DND-41 (cell line): ENCODE results near the gene ARHGAP45.

Source experiments
- ATAC-seq: fragments of 200-7000 bp; cut with Tn5 transposase; 3 replicates; pipeline ENCODE4 v1.9.1; 2021; ENCODE audit warnings: low read depth; ENCODE audit not compliant: insufficient read depth
- DNase-seq: peaks from one replicate; pipeline ENCODE4 v3.0.0-alpha.2; 2020
- H2AFZ ChIP-seq: 2 replicates; pipeline ENCODE4 v1.6.0; 2012; ENCODE audit warnings: low read depth, low read length
- H3K27ac ChIP-seq: 2 replicates; pipeline ENCODE4 v1.5.1; 2012; ENCODE audit warnings: low read length, inconsistent platforms
- H3K27me3 ChIP-seq: fragments of 200-600 bp; sonication (generic); 2 replicates; pipeline ENCODE4 v1.6.0; 2012; ENCODE audit warnings: low read length, mild to moderate bottlenecking, inconsistent platforms; ENCODE audit not compliant: insufficient read depth, poor library complexity
- H3K36me3 ChIP-seq: 2 replicates; pipeline ENCODE4 v1.5.1; 2012; ENCODE audit warnings: low read length, inconsistent platforms; ENCODE audit not compliant: insufficient read depth
- H3K4me1 ChIP-seq: 2 replicates; pipeline ENCODE4 v1.5.1; 2012; ENCODE audit warnings: mild to moderate bottlenecking, low read length; ENCODE audit not compliant: insufficient read depth
- H3K4me2 ChIP-seq: 2 replicates; pipeline ENCODE4 v1.6.0; 2012; ENCODE audit warnings: mild to moderate bottlenecking, moderate library complexity, low read length, inconsistent platforms; ENCODE audit not compliant: insufficient read depth
- H3K4me3 ChIP-seq, 2 experiments: fragments of 200-600 bp in 1 of 2; shearing (Covaris generic) in 1 of 2; 2 replicates each; pipeline ENCODE4 v1.5.1; 2012 to 2016; ENCODE audit warnings: inconsistent platforms in 2 of 2, low read length in 2 of 2, mild to moderate bottlenecking in 2 of 2, low read depth in 1 of 2, moderate library complexity in 1 of 2
- H3K79me2 ChIP-seq: 2 replicates; pipeline ENCODE4 v1.6.0; 2012; ENCODE audit warnings: low read length, inconsistent platforms; ENCODE audit not compliant: insufficient read depth
- H3K9ac ChIP-seq: 2 replicates; pipeline ENCODE4 v1.6.0; 2012; ENCODE audit warnings: low read depth, mild to moderate bottlenecking, inconsistent platforms, low read length, moderate library complexity
- H3K9me3 ChIP-seq: 2 replicates; pipeline ENCODE4 v1.5.1; 2012; ENCODE audit warnings: low read length, moderate library complexity, mild to moderate bottlenecking, inconsistent platforms; ENCODE audit not compliant: insufficient read depth, severe bottlenecking
- H4K20me1 ChIP-seq: 2 replicates; pipeline ENCODE4 v1.6.0; 2012; ENCODE audit warnings: low read length; ENCODE audit not compliant: insufficient read depth
- EZH2 ChIP-seq: IDR thresholded peaks from 3 replicates; pipeline ENCODE4 v1.6.1; 2012; ENCODE audit warnings: borderline replicate concordance, low read depth, mild to moderate bottlenecking, moderate library complexity, low read length, inconsistent platforms; ENCODE audit not compliant: severe bottlenecking
- TF ChIP-seq, protein P1 (sequence below): IDR thresholded peaks from 2 replicates; pipeline ENCODE4 v1.5.1; 2012; ENCODE audit warnings: borderline replicate concordance, low read length, moderate library complexity, mild to moderate bottlenecking; ENCODE audit not compliant: poor library complexity, severe bottlenecking; ENCODE audit errors: extremely low read depth

The ARHGAP45 gene

DNA sequence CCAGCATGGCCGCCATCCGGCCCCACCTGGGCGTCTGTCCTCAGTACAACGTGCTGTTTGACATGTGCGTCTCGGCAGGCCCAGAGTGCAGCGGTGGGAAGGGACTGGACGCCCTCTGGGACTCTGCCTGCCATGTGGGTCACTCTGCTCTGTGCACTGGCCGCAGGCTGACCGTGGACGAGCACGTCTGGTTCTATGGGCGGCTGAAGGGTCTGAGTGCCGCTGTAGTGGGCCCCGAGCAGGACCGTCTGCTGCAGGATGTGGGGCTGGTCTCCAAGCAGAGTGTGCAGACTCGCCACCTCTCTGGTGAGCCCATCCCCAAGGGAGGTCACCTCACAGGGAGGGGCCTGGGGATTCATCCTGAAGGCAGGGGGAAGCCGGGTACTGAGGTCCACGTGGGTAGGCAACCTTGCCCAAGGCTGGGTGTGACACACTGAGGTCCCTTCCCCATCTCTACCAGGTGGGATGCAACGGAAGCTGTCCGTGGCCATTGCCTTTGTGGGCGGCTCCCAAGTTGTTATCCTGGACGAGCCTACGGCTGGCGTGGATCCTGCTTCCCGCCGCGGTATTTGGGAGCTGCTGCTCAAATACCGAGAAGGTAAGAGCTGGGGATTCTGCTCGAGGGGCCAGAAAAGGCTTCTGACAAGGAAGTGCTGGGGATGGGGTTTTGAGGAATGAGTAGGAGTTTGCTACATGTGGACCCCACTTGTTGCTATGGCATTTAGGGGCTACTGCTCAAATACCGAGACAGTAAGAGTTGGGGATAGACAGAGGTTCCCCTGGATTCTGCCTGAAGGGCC lies 15.8 kb upstream of the ARHGAP45 start:
- Histone ChIP-seq H3K79me2 (no peaks in the 10 kb centered on the region), H3K9ac (no peak overlapping the region), H4K20me1 (no peaks in the 10 kb centered on the region), H3K27me3 (no peaks in the 10 kb centered on the region), H3K4me3 (no peak overlapping the region), H2AFZ (no peak overlapping the region), H3K36me3 (peaks cover 23% of the 10 kb centered on the region), H3K4me1 (no peaks in the 10 kb centered on the region), H3K4me2 (no peak overlapping the region), H3K9me3 (peaks cover 6% of the 10 kb centered on the region), H3K27ac (no peak overlapping the region)
- DNase-seq = no peak
- ATAC-seq = no peak
- TF ChIP-seq, protein P1, sequence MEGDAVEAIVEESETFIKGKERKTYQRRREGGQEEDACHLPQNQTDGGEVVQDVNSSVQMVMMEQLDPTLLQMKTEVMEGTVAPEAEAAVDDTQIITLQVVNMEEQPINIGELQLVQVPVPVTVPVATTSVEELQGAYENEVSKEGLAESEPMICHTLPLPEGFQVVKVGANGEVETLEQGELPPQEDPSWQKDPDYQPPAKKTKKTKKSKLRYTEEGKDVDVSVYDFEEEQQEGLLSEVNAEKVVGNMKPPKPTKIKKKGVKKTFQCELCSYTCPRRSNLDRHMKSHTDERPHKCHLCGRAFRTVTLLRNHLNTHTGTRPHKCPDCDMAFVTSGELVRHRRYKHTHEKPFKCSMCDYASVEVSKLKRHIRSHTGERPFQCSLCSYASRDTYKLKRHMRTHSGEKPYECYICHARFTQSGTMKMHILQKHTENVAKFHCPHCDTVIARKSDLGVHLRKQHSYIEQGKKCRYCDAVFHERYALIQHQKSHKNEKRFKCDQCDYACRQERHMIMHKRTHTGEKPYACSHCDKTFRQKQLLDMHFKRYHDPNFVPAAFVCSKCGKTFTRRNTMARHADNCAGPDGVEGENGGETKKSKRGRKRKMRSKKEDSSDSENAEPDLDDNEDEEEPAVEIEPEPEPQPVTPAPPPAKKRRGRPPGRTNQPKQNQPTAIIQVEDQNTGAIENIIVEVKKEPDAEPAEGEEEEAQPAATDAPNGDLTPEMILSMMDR = no peak
- TF ChIP-seq EZH2 = no peak

GRCh38 chr19:1051791-1052190 lies 15.2 kb upstream of the ARHGAP45 start:
- Histone ChIP-seq H2AFZ (no peak overlapping the region), H3K36me3 (peaks cover 29% of the 10 kb centered on the region), H3K4me2 (no peak overlapping the region), H4K20me1 (no peaks in the 10 kb centered on the region), H3K4me1 (no peaks in the 10 kb centered on the region), H3K4me3 (no peak overlapping the region), H3K27ac (no peak overlapping the region), H3K9ac (no peak overlapping the region), H3K9me3 (peaks cover 12% of the 10 kb centered on the region), H3K79me2 (no peaks in the 10 kb centered on the region), H3K27me3 (no peaks in the 10 kb centered on the region)
- TF ChIP-seq, protein P1 = no peak
- TF ChIP-seq EZH2 = no peak
- ATAC-seq = no peak
- no peak for DNase-seq

GRCh38 chr19:1052349-1052975 lies 14.5 kb upstream of the ARHGAP45 start:
- H3K4me2 ChIP-seq = no peak overlapping the region
- H3K9me3 ChIP-seq = peaks cover 19% of the 10 kb centered on the region
- H3K79me2 ChIP-seq = no peaks in the 10 kb centered on the region
- no peak; the same call in 2 of the 3 replicates for ATAC-seq
- peaks cover 32% of the 10 kb centered on the region for H3K36me3 ChIP-seq
- DNase-seq = no peak
- H3K27ac ChIP-seq = no peak overlapping the region
- no peak overlapping the region for H3K4me3 ChIP-seq
- TF ChIP-seq, protein P1 = no peak
- TF ChIP-seq EZH2 = no peak
- no peaks in the 10 kb centered on the region for H4K20me1 ChIP-seq
- H3K27me3 ChIP-seq = no peaks in the 10 kb centered on the region
- no peak overlapping the region for H3K9ac ChIP-seq
- no peaks in the 10 kb centered on the region for H3K4me1 ChIP-seq
- H2AFZ ChIP-seq = no peak overlapping the region
